Measurements from ENCODE around the gene DGKZ. TPM values are rescaled to one million over a fixed set of nuclear protein-coding genes. Genes with fewer than 3 reads are reported as not detected.

DGKZ gene
- total and polyA plus RNA-seq, 4 donors: 4.6 to 24.3 (median 14.4) TPM

DNA sequence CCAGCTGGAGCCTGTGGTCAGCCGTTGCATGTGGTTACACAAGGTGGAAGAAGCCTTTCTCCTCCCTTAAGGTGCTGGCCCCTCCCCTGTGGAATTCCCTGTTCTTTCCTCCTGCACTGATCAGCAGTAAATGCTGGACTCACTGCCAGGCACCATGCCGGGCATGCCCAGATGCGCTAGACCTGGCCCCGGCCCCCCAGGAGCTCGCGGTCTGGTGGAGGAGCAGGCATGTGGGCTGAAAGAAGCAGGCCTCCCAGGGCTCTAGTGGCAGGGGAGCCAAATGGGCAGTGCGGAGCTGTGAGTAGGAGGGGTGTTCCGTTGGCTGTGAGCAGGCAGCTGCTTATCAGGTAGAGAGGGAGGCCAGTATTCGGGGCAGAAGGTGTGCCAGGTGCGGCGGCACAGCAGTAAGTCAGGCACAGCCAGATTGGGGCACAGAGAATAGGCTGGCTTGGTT, 10.2 kb downstream of the DGKZ start (continued):
- no peak for TF ChIP-seq EGR1 (IDR thresholded peaks at IDR 0.05; ENCODE audit: low read depth in 2 of 2)
- no peak for TF ChIP-seq GABPA (IDR thresholded peaks at IDR 0.05 in 1 of 2, conservative IDR thresholded peaks at IDR 0.05 in 1 of 2)
- no peak for TF ChIP-seq HNF4G (IDR thresholded peaks at IDR 0.05)
- no peak for TF ChIP-seq HNF4A (conservative IDR thresholded peaks at IDR 0.05)
- TF ChIP-seq RXRA (IDR thresholded peaks at IDR 0.05): no peak

DNA sequence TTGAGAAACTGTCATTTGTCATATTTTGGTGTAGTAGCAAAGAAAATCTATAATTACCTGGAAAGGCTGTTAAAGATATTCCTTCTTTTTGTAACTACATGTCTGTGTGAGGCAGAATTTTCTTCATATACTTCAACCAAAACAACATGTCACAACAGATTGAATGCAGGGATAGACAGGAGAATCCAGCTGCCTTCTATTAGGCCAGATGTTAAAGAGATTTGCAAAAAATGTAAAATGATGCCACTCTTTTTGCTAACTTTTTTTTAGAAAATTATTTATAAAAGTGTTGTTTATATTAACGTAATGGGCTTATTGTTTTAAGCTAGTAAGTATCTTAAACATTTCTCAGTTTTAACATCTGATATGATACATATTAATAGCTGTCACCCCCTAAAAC, 12.7 kb downstream of the DGKZ start:
- WGBS: 86% methylated on average over 1 of the region's 1 CpG
- H3K9me3 ChIP-seq (ENCODE audit: control insufficient read depth in 4 of 4, low read length in 3 of 4): no peaks in the 10 kb centered on the region
- no peak overlapping the region for H3K9ac ChIP-seq (ENCODE audit: low read depth in 1 of 2, low read length in 2 of 2)
- H3K27me3 ChIP-seq (ENCODE audit: control insufficient read depth in 4 of 4, insufficient read depth in 4 of 4, low read length in 3 of 4): no peaks in the 10 kb centered on the region
- peaks cover 0 to 19% (median 11%) of the 10 kb centered on the region in 4 donors for H3K4me1 ChIP-seq (ENCODE audit: control insufficient read depth in 4 of 4, insufficient read depth in 4 of 4, low read length in 3 of 4)
- peaks cover 0 to 4% (median 0%) of the 10 kb centered on the region in 4 donors for H3K36me3 ChIP-seq (ENCODE audit: control insufficient read depth in 4 of 4, insufficient read depth in 3 of 4, low read depth in 1 of 4, low read length in 3 of 4)
- DNase-seq (ENCODE audit: low spot score): no peak
- H3K27ac ChIP-seq (ENCODE audit: low read depth in 1 of 2, low read length in 2 of 2): no peak overlapping the region
- no peak overlapping the region for H3K4me3 ChIP-seq (ENCODE audit: low read depth in 1 of 3, low read length in 3 of 3)
- TF ChIP-seq EGR1 (IDR thresholded peaks at IDR 0.05; ENCODE audit: low read depth in 2 of 2) (no peak), TAF1 (conservative IDR thresholded peaks at IDR 0.05) (no peak), FOXA1 (IDR thresholded peaks at IDR 0.05) (no peak)

DNA sequence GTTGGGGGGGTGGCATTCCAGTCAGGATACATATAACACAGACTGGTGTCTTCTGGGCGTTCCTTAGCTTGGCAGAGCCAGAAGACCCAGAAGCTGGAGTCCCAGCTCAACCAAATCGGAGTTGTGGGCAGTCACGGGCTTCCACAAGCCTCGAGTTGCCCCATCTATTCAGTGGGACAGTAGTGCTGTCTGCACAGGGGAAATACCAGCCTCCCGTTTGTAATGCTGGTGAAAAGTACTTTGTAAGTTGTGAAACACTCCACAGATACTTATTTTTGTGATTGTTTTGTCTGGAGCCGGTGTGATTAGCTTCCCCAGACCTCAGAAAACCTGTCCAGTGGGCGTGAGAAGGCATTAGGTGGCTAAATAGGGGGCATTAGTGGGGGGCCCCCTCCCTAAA, 13.6 kb downstream of the DGKZ start:
- TF ChIP-seq YY1 (IDR thresholded peaks at IDR 0.05): no peak
- TF ChIP-seq, protein P1, sequence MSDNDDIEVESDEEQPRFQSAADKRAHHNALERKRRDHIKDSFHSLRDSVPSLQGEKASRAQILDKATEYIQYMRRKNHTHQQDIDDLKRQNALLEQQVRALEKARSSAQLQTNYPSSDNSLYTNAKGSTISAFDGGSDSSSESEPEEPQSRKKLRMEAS (IDR thresholded peaks at IDR 0.05): no peak
- TF ChIP-seq TAF1 (conservative IDR thresholded peaks at IDR 0.05): no peak
- no peak for TF ChIP-seq JUND (IDR thresholded peaks at IDR 0.05)
- TF ChIP-seq, protein P2, sequence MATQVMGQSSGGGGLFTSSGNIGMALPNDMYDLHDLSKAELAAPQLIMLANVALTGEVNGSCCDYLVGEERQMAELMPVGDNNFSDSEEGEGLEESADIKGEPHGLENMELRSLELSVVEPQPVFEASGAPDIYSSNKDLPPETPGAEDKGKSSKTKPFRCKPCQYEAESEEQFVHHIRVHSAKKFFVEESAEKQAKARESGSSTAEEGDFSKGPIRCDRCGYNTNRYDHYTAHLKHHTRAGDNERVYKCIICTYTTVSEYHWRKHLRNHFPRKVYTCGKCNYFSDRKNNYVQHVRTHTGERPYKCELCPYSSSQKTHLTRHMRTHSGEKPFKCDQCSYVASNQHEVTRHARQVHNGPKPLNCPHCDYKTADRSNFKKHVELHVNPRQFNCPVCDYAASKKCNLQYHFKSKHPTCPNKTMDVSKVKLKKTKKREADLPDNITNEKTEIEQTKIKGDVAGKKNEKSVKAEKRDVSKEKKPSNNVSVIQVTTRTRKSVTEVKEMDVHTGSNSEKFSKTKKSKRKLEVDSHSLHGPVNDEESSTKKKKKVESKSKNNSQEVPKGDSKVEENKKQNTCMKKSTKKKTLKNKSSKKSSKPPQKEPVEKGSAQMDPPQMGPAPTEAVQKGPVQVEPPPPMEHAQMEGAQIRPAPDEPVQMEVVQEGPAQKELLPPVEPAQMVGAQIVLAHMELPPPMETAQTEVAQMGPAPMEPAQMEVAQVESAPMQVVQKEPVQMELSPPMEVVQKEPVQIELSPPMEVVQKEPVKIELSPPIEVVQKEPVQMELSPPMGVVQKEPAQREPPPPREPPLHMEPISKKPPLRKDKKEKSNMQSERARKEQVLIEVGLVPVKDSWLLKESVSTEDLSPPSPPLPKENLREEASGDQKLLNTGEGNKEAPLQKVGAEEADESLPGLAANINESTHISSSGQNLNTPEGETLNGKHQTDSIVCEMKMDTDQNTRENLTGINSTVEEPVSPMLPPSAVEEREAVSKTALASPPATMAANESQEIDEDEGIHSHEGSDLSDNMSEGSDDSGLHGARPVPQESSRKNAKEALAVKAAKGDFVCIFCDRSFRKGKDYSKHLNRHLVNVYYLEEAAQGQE (IDR thresholded peaks at IDR 0.05): no peak
- TF ChIP-seq RAD21 (IDR thresholded peaks at IDR 0.05): no peak
- Histone ChIP-seq H3K4me3 (ENCODE audit: low read depth in 1 of 3, low read length in 3 of 3) (no peak overlapping the region), H3K27me3 (ENCODE audit: control insufficient read depth in 4 of 4, insufficient read depth in 4 of 4, low read length in 3 of 4) (no peaks in the 10 kb centered on the region), H3K4me1 (ENCODE audit: control insufficient read depth in 4 of 4, insufficient read depth in 4 of 4, low read length in 3 of 4) (peaks cover 0 to 19% (median 11%) of the 10 kb centered on the region in 4 donors), H3K9me3 (ENCODE audit: control insufficient read depth in 4 of 4, low read length in 3 of 4) (no peaks in the 10 kb centered on the region), H3K9ac (ENCODE audit: low read depth in 1 of 2, low read length in 2 of 2) (peak overlapping the region in 1 of 2 donors; percentile 60), H3K27ac (ENCODE audit: low read depth in 1 of 2, low read length in 2 of 2) (peak overlapping the region; percentile 64 to 78), H3K36me3 (ENCODE audit: control insufficient read depth in 4 of 4, insufficient read depth in 3 of 4, low read depth in 1 of 4, low read length in 3 of 4) (peaks cover 0 to 4% (median 0%) of the 10 kb centered on the region in 4 donors)
- 70% methylated on average over 7 of the region's 7 CpGs for WGBS
- DNase-seq (ENCODE audit: low spot score): no peak

All from liver (tissue), 9 donors.